ENCODE data around the gene WHRN. TPM values are rescaled to one million over a fixed set of nuclear protein-coding genes. Genes with fewer than 3 reads are reported as not detected.

The WHRN gene
- total and polyA plus RNA-seq, 2 of the 8 experiments (the other 6 are each of a cell fraction or from before 2014, with no cell fraction given): 4.4 to 7.7 TPM

DNA sequence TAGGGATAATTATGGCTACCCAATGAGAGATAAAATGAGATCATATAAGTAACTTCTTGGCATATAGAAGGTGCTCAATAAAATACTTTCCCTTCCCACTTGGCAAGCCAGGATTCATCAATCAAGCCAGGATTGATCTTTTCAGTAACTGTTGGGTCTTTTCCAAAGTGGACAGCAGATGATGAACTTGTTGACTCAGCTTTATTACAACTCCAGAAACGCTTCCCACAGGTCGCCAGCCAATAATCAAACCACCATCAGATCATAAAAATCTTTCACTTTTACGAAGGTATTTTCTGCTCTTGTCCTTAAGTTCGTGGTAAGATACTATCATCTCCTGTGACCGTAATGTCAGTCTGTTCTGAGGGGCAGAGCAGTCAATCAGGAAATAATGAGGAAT is 39.8 kb upstream of the WHRN start:
- H3K9me3 ChIP-seq (ENCODE audit: insufficient read depth in 2 of 2, low read depth in 1 of 2, low read length in 1 of 2): no peaks in the 10 kb centered on the region
- no peak overlapping the region for H3K4me3 ChIP-seq (ENCODE audit: extremely low read depth in 1 of 4, insufficient read depth in 2 of 4, low read depth in 3 of 4, low read length in 4 of 4)
- no peak overlapping the region for H3K27ac ChIP-seq (ENCODE audit: low read depth, low read length)
- DNase-seq (ENCODE audit: low read depth in 1 of 2, low spot score in 2 of 2): no peak
- POLR2A ChIA-PET (ENCODE audit: partially characterized antibody): no interaction called here
- no peak overlapping the region for H2BK15ac ChIP-seq (ENCODE audit: low read length)
- no peaks in the 10 kb centered on the region for H4K20me1 ChIP-seq (replicated peaks in 1 of 2; ENCODE audit: control insufficient read depth in 1 of 2, insufficient read depth in 2 of 2, low read length in 2 of 2)
- H3K27me3 ChIP-seq (replicated peaks in 1 of 4; ENCODE audit: control insufficient read depth in 3 of 4, extremely low read depth in 1 of 4, insufficient read depth in 3 of 4, low read length in 3 of 4): 0 out of 7 replicates have a peak, but pooled peaks cover 0 to 3% (median 0%) of the 10 kb centered on the region in 4 experiments
- H3K79me1 ChIP-seq (ENCODE audit: low read depth, low read length): no peaks in the 10 kb centered on the region; the same call in 1 of the 2 replicates
- no peak overlapping the region for H4K91ac ChIP-seq (replicated peaks; ENCODE audit: insufficient read length, low read length)
- no peak overlapping the region for H3K4me2 ChIP-seq (ENCODE audit: insufficient read depth in 1 of 2, low read depth in 2 of 2, low read length in 2 of 2)
- no peaks in the 10 kb centered on the region for H3K36me3 ChIP-seq (ENCODE audit: control insufficient read depth in 2 of 4, insufficient read depth in 4 of 4, low read length in 3 of 4)
- no peaks in the 10 kb centered on the region for H3K23me2 ChIP-seq (ENCODE audit: low read depth, low read length)
- no peak overlapping the region for H2AK5ac ChIP-seq (ENCODE audit: low read depth, low read length)
- no peak overlapping the region for H2AFZ ChIP-seq (ENCODE audit: low read length)
- H3K18ac ChIP-seq (ENCODE audit: extremely low read depth, low read length): no peak overlapping the region
- no peak overlapping the region for H3K14ac ChIP-seq (ENCODE audit: insufficient read length)
- H3K79me2 ChIP-seq (ENCODE audit: control insufficient read depth in 1 of 2, insufficient read depth in 2 of 2, low read length in 2 of 2): no peaks in the 10 kb centered on the region
- CTCF ChIA-PET (ENCODE audit: partially characterized antibody): interaction anchor here (0.6 to 1.8 kb wide), 4 partner anchors 110 to 641 kb away, joined by 3 to 5 read pairs (median 4); partner anchors contain the start of gene TEX48
- H2BK5ac ChIP-seq (ENCODE audit: low read depth, low read length): no peak overlapping the region
- no peak overlapping the region for H2BK12ac ChIP-seq (ENCODE audit: low read depth, low read length)
- no peak overlapping the region for H2BK20ac ChIP-seq (ENCODE audit: low read length)
- no peak overlapping the region for H3K56ac ChIP-seq (replicated peaks; ENCODE audit: insufficient read length, low read depth, low read length)
- H4K8ac ChIP-seq (ENCODE audit: extremely low read depth, insufficient read depth, low read length): no peak overlapping the region
- H2BK120ac ChIP-seq (replicated peaks; ENCODE audit: low read depth, low read length): no peak overlapping the region
- 86% methylated on average over 5 of the region's 5 CpGs; no CpG with 5 or more reads in 1 of the 2 experiments for WGBS, 2 experiments (ENCODE audit: extremely low coverage in 1 of 2, insufficient coverage in 1 of 2, insufficient read length in 1 of 2, insufficient replicate concordance in 2 of 2, low coverage in 1 of 2, low lambda C conversion rate in 2 of 2, missing lambda C conversion rate in 1 of 2)
- no peaks in the 10 kb centered on the region for H3K4me1 ChIP-seq (replicated peaks in 1 of 4; ENCODE audit: control insufficient read depth in 3 of 4, insufficient read depth in 4 of 4, low read length in 3 of 4)
- no peak overlapping the region for H3K9ac ChIP-seq (replicated peaks in 1 of 4; ENCODE audit: extremely low read depth in 1 of 4, low read depth in 3 of 4, low read length in 3 of 4)
- H3K23ac ChIP-seq (ENCODE audit: insufficient read length): no peak overlapping the region
- H3K4ac ChIP-seq (replicated peaks; ENCODE audit: insufficient read length, low read depth, low read length): no peak overlapping the region
- FAIRE-seq: no peak
- H4K5ac ChIP-seq (ENCODE audit: insufficient read length, low read depth, low read length): no peak overlapping the region
- TF ChIP-seq CREB1 (IDR thresholded peaks at IDR 0.05): no peak
- TF ChIP-seq RNF2 (IDR thresholded peaks at IDR 0.05; ENCODE audit: borderline replicate concordance, low read depth, low read length, missing control alignments, poor library complexity, severe bottlenecking): no peak
- TF ChIP-seq FOSL1 (IDR thresholded peaks at IDR 0.05; ENCODE audit: insufficient read depth, low read depth, low read length): no peak
- TF ChIP-seq SIX5 (IDR thresholded peaks at IDR 0.05; ENCODE audit: low read depth, low read length): no peak
- TF ChIP-seq EZH2 (IDR thresholded peaks at IDR 0.05; ENCODE audit: low read depth, low read length, severe bottlenecking): no peak
- no peak for TF ChIP-seq NANOG (IDR thresholded peaks at IDR 0.05; ENCODE audit: insufficient read depth, low read depth, low read length, poor library complexity, severe bottlenecking)
- no peak for TF ChIP-seq ZNF274 (IDR thresholded peaks at IDR 0.05; ENCODE audit: borderline replicate concordance, extremely low read depth, low read length)
- TF ChIP-seq BRCA1 (IDR thresholded peaks at IDR 0.05; ENCODE audit: low read depth, low read length): no peak
- TF ChIP-seq JUN (IDR thresholded peaks at IDR 0.05; ENCODE audit: low read depth, low read length): no peak
- no peak for TF ChIP-seq BCL11A (IDR thresholded peaks at IDR 0.05; ENCODE audit: low read depth in 2 of 2, low read length in 2 of 2)
- TF ChIP-seq ASH2L (IDR thresholded peaks at IDR 0.05; ENCODE audit: low read length): no peak
- TF ChIP-seq KDM1A (IDR thresholded peaks at IDR 0.05; ENCODE audit: borderline replicate concordance, low read length): no peak
- TF ChIP-seq, protein P1, sequence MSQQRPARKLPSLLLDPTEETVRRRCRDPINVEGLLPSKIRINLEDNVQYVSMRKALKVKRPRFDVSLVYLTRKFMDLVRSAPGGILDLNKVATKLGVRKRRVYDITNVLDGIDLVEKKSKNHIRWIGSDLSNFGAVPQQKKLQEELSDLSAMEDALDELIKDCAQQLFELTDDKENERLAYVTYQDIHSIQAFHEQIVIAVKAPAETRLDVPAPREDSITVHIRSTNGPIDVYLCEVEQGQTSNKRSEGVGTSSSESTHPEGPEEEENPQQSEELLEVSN (IDR thresholded peaks at IDR 0.05): no peak
- no peak for TF ChIP-seq RFX5 (IDR thresholded peaks at IDR 0.05; ENCODE audit: borderline replicate concordance, low read depth, low read length)

Data from H1 (cell line).